ENCODE measurements around the gene STKLD1.
A peak's percentile ranks its signal among the peaks of the same experiment; 100 is the strongest.

The STKLD1 gene

DNA sequence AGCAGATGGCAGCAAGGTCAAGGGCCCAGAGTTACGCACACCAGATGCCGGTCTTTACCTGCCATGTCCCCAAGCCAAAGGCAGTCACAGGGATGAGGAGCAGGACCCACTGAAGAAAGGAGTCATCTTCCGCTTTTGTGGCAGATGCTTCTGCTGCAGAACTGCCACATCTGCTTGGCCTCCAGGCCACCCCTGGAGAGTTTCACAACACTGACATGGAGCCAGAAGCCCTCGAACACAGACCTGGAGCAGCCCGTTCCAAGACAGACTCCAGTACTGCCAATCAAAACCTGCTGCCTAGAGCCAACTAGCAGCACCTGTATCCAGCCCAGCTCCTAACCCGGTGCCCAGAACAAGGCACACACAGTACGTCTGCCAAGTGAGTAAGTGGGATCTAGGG is 21.4 kb upstream of the STKLD1 start:
- Histone ChIP-seq H3K27me3 (no peaks in the 10 kb centered on the region), H3K4me3 (ENCODE audit: low read depth in 1 of 2, low read length in 1 of 2) (no peak overlapping the region), H3K36me3 (peaks cover 47% of the 10 kb centered on the region), H3K4me1 (ENCODE audit: control insufficient read depth in 1 of 2, insufficient read depth in 1 of 2, low read depth in 1 of 2, low read length in 1 of 2) (peaks cover 24 to 30% of the 10 kb centered on the region in 2 experiments), H3K27ac (no peak overlapping the region), H3K9me3 (no peaks in the 10 kb centered on the region)
- TF ChIP-seq, protein P1, sequence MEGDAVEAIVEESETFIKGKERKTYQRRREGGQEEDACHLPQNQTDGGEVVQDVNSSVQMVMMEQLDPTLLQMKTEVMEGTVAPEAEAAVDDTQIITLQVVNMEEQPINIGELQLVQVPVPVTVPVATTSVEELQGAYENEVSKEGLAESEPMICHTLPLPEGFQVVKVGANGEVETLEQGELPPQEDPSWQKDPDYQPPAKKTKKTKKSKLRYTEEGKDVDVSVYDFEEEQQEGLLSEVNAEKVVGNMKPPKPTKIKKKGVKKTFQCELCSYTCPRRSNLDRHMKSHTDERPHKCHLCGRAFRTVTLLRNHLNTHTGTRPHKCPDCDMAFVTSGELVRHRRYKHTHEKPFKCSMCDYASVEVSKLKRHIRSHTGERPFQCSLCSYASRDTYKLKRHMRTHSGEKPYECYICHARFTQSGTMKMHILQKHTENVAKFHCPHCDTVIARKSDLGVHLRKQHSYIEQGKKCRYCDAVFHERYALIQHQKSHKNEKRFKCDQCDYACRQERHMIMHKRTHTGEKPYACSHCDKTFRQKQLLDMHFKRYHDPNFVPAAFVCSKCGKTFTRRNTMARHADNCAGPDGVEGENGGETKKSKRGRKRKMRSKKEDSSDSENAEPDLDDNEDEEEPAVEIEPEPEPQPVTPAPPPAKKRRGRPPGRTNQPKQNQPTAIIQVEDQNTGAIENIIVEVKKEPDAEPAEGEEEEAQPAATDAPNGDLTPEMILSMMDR (IDR thresholded peaks at IDR 0.05) = no peak

DNA sequence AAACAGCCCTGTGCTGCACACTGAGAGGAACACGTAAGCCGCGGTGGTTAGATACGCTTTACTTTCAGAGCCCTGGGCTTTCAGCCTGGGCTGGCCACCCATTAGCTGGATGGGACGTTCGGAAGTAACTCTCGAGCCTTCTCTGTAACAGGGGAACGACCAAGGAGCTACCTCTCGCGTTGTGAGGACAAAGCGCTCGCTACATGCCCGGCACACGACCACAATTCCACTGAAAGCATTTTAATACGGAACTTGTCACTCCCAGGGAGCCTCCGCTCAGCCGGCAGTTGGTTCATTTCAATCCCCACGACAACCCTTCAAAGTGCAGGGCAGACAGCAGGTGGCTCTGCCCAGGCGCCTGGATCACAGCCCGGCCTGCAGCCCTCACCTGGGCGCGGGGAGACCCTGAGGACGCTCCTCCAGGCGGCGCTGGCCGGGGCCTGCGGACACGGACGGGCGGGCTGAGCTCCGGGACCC is 20.2 kb upstream of the STKLD1 start:
- Histone ChIP-seq H3K27ac (peak overlapping the region; percentile 84), H3K36me3 (peaks cover 47% of the 10 kb centered on the region), H3K27me3 (no peaks in the 10 kb centered on the region), H3K4me3 (ENCODE audit: low read depth in 1 of 2, low read length in 1 of 2) (peak overlapping the region; percentile 79 to 82), H3K4me1 (ENCODE audit: control insufficient read depth in 1 of 2, insufficient read depth in 1 of 2, low read depth in 1 of 2, low read length in 1 of 2) (peaks cover 24 to 30% of the 10 kb centered on the region in 2 experiments), H3K9me3 (no peaks in the 10 kb centered on the region)
- TF ChIP-seq, protein P1 (IDR thresholded peaks at IDR 0.05) = no peak

DNA sequence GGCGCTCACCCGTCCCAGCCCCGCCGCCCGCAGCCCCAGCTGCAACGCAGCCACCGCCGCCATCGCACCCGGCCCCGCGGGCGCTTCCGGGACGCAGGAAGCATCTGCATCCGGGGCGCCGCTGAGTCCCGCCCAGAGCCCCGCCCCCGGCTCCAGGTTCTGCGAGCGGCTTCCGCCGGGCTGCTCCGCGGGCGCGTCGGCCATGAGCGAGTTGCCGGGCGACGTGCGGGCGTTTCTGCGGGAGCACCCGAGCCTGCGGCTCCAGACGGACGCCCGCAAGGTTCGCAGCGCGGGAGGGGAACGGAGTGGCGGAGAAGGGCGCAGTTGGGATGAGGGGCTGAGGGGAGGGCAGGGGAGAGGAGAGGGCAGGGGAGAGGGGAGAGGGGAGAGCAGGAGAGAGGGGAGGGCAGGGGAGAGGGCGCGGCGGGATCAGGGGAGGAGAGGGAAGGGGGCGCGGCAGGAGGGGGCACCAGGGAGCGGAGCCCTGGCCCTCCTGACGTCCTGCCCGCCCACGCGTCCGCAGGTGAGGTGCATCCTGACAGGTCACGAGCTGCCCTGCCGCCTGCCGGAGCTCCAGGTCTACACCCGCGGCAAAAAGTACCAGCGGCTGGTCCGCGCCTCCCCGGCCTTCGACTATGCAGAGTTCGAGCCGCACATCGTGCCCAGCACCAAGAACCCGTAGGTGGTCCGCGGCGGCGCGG is 19.6 kb upstream of the STKLD1 start, which contains the start of the genes SURF1 and SURF2:
Gene SURF1, minus strand, starts transcription at position 97 of the 701 bp plus-strand sequence. Its CDS starts 34 bp downstream, at position 63.
Gene SURF2, plus strand, starts transcription at position 160 of the 701 bp plus-strand sequence. Its CDS starts 43 bp downstream, at position 203.
- peaks cover 47% of the 10 kb centered on the region for H3K36me3 ChIP-seq
- no peaks in the 10 kb centered on the region for H3K27me3 ChIP-seq
- no peaks in the 10 kb centered on the region for H3K9me3 ChIP-seq
- H3K27ac ChIP-seq = peak within 1 kb of the TSS; percentile 84
- TF ChIP-seq, protein P1 (IDR thresholded peaks at IDR 0.05) = no peak
- peaks cover 24 to 30% of the 10 kb centered on the region in 2 experiments for H3K4me1 ChIP-seq (ENCODE audit: control insufficient read depth in 1 of 2, insufficient read depth in 1 of 2, low read depth in 1 of 2, low read length in 1 of 2)
- peak within 1 kb of the TSS; percentile 79 to 82 for H3K4me3 ChIP-seq (ENCODE audit: low read depth in 1 of 2, low read length in 1 of 2)

DNA sequence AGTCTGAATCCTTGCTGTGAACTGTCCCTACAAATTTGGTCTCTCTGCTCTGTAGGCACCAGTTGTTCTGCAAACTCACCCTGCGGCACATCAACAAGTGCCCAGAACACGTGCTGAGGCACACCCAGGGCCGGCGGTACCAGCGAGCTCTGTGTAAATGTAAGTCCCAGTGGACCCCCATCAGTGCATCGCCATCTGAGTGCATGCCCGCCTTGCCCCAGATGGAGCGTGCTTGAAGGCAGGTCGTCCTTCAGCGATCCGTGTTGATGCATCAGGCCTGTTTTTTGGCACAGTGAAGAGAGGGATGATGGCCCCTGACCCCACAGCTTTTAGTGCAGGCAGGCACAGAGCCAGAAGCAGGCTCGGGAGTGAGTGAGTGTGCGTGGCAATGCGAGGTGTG is 18.5 kb upstream of the STKLD1 start:
- Histone ChIP-seq H3K27ac (no peak overlapping the region), H3K27me3 (no peaks in the 10 kb centered on the region), H3K36me3 (peaks cover 47% of the 10 kb centered on the region), H3K4me1 (ENCODE audit: control insufficient read depth in 1 of 2, insufficient read depth in 1 of 2, low read depth in 1 of 2, low read length in 1 of 2) (peaks cover 24 to 30% of the 10 kb centered on the region in 2 experiments), H3K9me3 (no peaks in the 10 kb centered on the region), H3K4me3 (ENCODE audit: low read depth in 1 of 2, low read length in 1 of 2) (no peak overlapping the region)
- TF ChIP-seq, protein P1 (IDR thresholded peaks at IDR 0.05) = no peak

DNA sequence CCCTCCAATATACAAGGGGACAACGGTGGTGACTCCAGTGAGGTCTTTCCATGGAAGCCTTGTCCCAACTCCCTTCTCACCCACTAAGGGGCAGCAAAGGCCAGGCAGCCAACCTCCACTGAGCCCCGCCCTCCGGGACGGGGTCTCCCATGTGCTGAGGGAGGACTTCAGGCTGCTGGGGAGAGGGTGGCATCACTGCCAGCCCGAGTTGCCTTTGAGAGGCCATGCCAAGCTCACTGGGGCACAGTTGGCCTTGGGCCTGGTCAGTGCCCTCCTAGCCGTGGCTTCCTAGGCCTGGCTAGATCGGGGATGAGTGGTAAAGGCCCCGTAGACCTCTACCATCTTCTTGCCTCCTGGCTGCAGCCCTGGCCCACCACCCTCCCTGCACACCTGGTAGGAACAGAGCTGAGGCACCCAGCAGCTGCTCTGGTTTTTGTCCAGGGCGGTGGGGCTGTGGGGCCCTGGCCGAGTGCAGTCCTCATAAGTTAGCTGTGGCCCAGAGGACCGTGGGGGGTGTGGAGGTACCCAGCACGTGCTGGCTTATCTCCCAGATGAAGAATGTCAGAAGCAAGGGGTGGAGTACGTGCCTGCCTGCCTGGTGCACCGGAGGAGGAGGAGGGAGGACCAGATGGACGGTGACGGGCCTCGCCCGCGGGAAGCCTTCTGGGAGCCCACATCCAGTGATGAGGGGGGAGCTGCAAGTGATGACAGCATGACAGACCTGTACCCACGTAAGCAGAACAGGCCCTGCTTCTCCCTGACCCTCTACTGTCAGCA is 16.6 kb upstream of the STKLD1 start:
- peaks cover 53% of the 10 kb centered on the region for H3K36me3 ChIP-seq
- H3K27me3 ChIP-seq = no peaks in the 10 kb centered on the region
- no peak overlapping the region for H3K4me3 ChIP-seq (ENCODE audit: low read depth in 1 of 2, low read length in 1 of 2)
- H3K9me3 ChIP-seq = no peaks in the 10 kb centered on the region
- H3K4me1 ChIP-seq (ENCODE audit: control insufficient read depth in 1 of 2, insufficient read depth in 1 of 2, low read depth in 1 of 2, low read length in 1 of 2) = peaks cover 22 to 27% of the 10 kb centered on the region in 2 experiments
- TF ChIP-seq, protein P1 (IDR thresholded peaks at IDR 0.05) = no peak
- H3K27ac ChIP-seq = no peak overlapping the region

Data from neutrophil (primary cell).